Duodenal mucosa (tissue), 2 donors: ENCODE data around the gene MYD88.
A peak's percentile ranks its signal among the peaks of the same experiment; 100 is the strongest.
"Not testable (repeated sequence)": the region's sequence is repeated elsewhere in the genome, so short reads cannot be mapped to it uniquely, and the experiment has no call there.

Experiments used
- H3K27ac ChIP-seq: one replicate; pipeline ENCODE4 v1.7.0; 2013; ENCODE audit warnings: low read depth, low read length
- H3K27me3 ChIP-seq, 2 donors: one replicate each; pipeline ENCODE4 v1.7.0; 2013; ENCODE audit warnings: low read length in 2 of 2, control low read depth in 1 of 2; ENCODE audit not compliant: insufficient read depth in 2 of 2, control insufficient read depth in 1 of 2
- H3K36me3 ChIP-seq, 2 donors: one replicate each; pipeline ENCODE4 v1.7.0; 2013; ENCODE audit warnings: low read length in 2 of 2, control low read depth in 1 of 2; ENCODE audit not compliant: insufficient read depth in 2 of 2, control insufficient read depth in 1 of 2
- H3K4me1 ChIP-seq, 2 donors: one replicate each; pipeline ENCODE4 v1.7.0; 2013; ENCODE audit warnings: low read length in 2 of 2, control low read depth in 1 of 2; ENCODE audit not compliant: insufficient read depth in 2 of 2, control insufficient read depth in 1 of 2
- H3K4me3 ChIP-seq, 2 donors: one replicate each; pipeline ENCODE4 v1.7.0; 2013; ENCODE audit warnings: low read length in 2 of 2, low read depth in 1 of 2
- H3K9ac ChIP-seq, 2 donors: one replicate each; pipeline ENCODE4 v1.7.0; 2013; ENCODE audit warnings: low read length in 2 of 2, low read depth in 1 of 2
- H3K9me3 ChIP-seq, 2 donors: one replicate each; pipeline ENCODE4 v1.7.0; 2013; ENCODE audit warnings: low read length in 2 of 2, control low read depth in 1 of 2; ENCODE audit not compliant: control insufficient read depth in 1 of 2

Gene MYD88

DNA sequence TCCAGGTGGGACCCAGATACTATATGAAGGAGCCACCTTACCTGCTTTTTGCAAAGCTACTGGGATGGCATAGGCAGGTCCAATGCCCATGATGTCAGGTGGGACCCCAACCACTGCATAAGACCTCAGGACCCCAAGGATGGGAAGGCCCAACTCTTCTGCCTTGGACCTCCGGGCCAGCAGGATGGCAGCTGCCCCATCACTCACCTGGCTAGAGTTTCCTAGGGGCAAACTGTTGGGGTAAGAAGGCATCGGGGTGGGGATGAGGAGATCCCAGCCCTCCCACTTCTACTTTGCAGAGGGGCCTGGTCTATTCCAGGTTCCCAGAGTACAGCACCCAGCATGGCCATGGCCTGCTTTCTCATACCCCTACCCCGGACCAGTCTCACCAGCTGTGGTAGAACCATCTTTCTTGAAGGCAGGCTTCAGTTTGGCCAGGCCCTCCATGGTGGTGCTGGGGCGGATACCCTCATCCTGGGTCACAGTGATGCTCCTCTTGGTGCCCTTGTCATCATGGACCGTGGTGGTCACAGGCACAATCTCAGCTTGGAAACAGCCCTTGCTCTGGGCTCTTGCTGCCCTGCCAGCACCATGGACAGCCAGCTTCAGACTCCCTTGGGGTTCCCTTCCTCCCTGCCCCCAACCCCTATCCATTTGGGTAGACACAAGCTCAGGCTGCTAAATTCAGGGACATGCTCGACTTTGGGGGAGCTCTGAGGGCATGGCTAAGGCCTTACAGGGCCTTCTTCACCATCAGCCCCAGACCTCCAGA lies 12.2 kb upstream of the MYD88 start:
- no peaks in the 10 kb centered on the region for H3K9me3 ChIP-seq
- no peaks in the 10 kb centered on the region for H3K27me3 ChIP-seq
- peaks cover 57 to 88% of the 10 kb centered on the region in 2 donors for H3K36me3 ChIP-seq
- no peak overlapping the region for H3K9ac ChIP-seq
- H3K4me3 ChIP-seq: no peak overlapping the region
- H3K4me1 ChIP-seq: peaks cover 16 to 17% of the 10 kb centered on the region in 2 donors
- H3K27ac ChIP-seq: no peak overlapping the region

DNA sequence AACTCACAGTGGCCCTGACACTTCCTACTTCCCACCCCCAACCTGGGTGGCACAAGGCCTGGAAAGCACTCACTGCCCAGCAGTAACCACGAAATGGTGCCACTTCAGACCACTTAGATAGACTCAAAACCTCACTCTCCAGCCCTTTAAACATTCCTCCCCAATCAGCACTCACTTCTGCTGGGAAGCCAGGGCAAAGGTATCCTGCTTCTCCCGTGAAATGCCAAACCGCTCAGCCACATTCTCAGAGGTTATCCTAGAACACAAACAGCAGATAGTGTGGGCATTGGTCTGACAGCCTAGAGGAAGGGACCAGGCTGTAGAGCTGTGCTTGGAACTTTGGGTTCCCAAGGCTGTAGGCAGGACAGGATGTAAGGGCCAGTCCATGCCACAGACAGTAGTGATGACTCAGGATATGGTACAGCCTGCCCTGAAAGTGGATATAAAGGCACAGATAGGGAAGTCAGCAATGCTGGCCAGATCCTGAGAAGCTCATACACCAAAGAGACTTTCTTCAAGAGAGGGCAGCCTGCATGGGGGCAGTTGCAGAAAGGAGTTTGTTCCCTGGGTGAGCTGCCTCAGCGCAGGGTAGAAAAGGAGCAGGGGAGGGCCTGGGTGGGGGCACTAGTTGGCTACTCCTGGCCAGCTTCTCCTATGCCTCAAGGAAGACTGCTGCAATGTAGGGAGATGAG lies 10.7 kb upstream of the MYD88 start:
- Histone ChIP-seq H3K27ac (no peak overlapping the region), H3K9me3 (no peaks in the 10 kb centered on the region), H3K4me3 (no peak overlapping the region), H3K36me3 (peaks cover 54 to 86% of the 10 kb centered on the region in 2 donors), H3K9ac (no peak overlapping the region), H3K27me3 (no peaks in the 10 kb centered on the region), H3K4me1 (peaks cover 27 to 31% of the 10 kb centered on the region in 2 donors)

DNA sequence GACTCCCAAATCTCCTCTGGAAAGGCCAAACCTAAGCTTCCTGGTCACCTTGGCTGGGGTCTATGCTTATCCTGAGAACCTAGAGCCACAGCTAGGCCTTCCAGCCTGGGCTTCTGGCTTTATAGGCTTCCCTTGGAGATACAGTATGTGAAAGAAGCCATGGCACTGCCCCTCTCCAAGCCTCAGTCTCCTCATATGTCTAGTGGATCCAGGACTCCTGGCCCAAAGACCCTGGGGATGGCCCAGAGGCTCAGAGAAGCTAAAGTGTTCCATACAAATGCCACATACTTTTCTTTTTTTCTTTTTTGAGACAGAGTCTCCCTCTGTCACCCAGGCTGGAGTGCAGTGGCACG lies 10.2 kb upstream of the MYD88 start:
- Histone ChIP-seq H3K4me1 (peaks cover 28 to 36% of the 10 kb centered on the region in 2 donors), H3K36me3 (peaks cover 55 to 85% of the 10 kb centered on the region in 2 donors), H3K27ac (no peak overlapping the region), H3K9me3 (no peaks in the 10 kb centered on the region), H3K27me3 (no peaks in the 10 kb centered on the region), H3K4me3 (no peak overlapping the region), H3K9ac (no peak overlapping the region)

DNA sequence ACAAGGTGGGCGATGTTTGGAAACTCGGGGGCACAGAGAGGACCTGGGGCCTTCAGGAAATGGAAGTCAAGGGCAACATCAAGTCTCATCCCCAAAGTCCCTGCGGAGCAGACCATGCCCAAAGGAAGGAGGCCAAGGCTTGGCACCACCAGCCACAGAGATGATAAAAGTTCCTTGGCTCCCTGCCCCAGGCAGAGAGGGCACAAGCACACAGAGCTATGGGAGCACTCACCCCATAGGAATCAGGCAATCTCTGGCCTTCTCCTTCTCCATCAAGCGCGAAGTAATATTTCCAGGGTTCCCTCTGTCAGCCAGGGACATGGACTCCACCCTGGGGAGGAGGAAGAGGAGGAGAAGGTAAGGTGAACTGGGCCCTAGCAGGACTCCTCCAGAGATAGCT lies 9.4 kb upstream of the MYD88 start:
- H3K4me1 ChIP-seq: peaks cover 33 to 42% of the 10 kb centered on the region in 2 donors
- H3K27me3 ChIP-seq: no peaks in the 10 kb centered on the region
- H3K36me3 ChIP-seq: peaks cover 55 to 91% of the 10 kb centered on the region in 2 donors
- H3K9ac ChIP-seq: no peak overlapping the region
- no peak overlapping the region for H3K4me3 ChIP-seq
- no peaks in the 10 kb centered on the region for H3K9me3 ChIP-seq
- no peak overlapping the region for H3K27ac ChIP-seq

DNA sequence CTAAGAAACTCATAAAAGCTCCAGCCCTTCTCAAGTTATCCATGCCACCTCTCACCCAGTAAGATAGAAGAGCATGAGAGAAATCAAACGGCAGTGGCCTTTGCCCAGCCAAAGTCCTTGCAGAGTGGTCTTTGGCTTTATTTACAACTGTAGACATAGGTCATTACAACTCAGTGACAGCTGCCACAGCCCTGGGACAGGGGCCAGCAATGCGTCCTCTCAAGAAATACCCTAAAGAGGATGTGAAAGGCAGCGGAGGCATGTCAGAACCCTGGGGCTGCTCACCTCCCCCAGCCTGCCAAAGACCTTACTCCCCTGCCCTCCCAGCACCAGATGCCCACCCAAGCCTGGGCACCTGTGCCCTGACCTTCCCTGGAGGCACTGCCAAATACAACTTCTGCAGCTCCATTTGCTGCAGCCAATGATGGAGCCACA lies 7.8 kb upstream of the MYD88 start:
- peaks cover 41 to 42% of the 10 kb centered on the region in 2 donors for H3K4me1 ChIP-seq
- no peaks in the 10 kb centered on the region for H3K9me3 ChIP-seq
- H3K27ac ChIP-seq: peak overlapping the region; percentile 6
- H3K36me3 ChIP-seq: peaks cover 52 to 80% of the 10 kb centered on the region in 2 donors
- H3K27me3 ChIP-seq: no peaks in the 10 kb centered on the region
- H3K9ac ChIP-seq: peak overlapping the region; percentile 4 to 9
- no peak overlapping the region for H3K4me3 ChIP-seq

DNA sequence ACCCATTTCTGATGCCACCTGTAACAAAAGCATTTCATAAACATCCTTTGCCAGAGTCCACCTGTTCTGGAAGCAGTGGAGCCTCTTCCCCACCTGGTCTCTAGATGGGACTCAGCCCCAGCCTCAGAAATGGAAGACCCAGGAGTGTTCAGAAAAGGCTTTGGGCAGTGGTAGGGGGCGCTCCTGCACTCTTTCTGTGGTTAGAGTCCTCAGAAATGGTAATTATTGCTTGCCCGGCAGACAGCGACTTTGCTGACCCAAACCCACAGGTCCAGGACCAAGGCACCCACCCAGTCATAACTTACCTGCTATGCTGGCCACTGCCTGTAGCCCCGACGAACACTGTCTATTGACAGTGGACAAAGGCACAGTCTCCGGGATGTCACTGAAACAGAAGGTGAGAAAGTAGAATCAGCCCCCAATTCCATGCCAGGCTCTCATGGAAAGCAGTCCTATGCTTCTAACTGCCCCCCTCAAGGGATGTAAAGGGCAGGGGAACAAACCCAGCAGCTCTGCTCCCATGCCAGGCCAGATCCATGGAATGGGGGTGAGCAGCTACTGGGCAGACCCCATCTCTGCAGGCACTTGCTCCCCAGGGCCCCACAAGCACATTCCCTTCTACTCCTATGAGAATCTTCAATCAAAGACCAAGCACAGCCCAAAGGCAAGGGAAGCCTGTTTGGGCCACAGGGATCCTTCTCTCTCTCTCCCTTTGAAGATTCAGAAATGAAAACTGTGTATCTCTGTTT lies 6.7 kb upstream of the MYD88 start:
- Histone ChIP-seq H3K9me3 (no peaks in the 10 kb centered on the region), H3K27me3 (no peaks in the 10 kb centered on the region), H3K4me1 (peaks cover 41 to 48% of the 10 kb centered on the region in 2 donors), H3K4me3 (no peak overlapping the region), H3K36me3 (peaks cover 42 to 68% of the 10 kb centered on the region in 2 donors), H3K9ac (no peak overlapping the region), H3K27ac (no peak overlapping the region)

DNA sequence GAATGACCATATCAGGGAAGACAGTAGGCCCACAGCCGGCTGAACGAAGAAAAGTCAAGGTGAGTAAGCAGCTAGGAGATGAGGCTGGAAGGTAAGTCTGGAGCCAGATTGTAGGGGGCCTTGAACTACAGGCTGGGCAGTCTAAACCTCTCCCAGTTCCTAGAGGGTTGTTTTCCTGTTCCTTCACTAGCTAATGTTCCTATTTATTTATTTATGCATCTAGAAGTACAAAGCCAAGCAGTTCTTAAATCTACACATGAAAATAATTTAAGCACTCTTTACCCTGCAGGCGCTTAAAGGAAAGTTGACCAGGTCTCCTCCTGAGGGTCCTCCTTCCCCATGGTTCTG lies 5.3 kb upstream of the MYD88 start:
- H3K36me3 ChIP-seq: peaks cover 28 to 54% of the 10 kb centered on the region in 2 donors
- H3K27me3 ChIP-seq: no peaks in the 10 kb centered on the region
- peaks cover 48 to 55% of the 10 kb centered on the region in 2 donors for H3K4me1 ChIP-seq
- H3K9me3 ChIP-seq: no peaks in the 10 kb centered on the region
- H3K27ac ChIP-seq: no peak overlapping the region
- H3K4me3 ChIP-seq: no peak overlapping the region
- peak overlapping the region; percentile 1 to 20 for H3K9ac ChIP-seq

DNA sequence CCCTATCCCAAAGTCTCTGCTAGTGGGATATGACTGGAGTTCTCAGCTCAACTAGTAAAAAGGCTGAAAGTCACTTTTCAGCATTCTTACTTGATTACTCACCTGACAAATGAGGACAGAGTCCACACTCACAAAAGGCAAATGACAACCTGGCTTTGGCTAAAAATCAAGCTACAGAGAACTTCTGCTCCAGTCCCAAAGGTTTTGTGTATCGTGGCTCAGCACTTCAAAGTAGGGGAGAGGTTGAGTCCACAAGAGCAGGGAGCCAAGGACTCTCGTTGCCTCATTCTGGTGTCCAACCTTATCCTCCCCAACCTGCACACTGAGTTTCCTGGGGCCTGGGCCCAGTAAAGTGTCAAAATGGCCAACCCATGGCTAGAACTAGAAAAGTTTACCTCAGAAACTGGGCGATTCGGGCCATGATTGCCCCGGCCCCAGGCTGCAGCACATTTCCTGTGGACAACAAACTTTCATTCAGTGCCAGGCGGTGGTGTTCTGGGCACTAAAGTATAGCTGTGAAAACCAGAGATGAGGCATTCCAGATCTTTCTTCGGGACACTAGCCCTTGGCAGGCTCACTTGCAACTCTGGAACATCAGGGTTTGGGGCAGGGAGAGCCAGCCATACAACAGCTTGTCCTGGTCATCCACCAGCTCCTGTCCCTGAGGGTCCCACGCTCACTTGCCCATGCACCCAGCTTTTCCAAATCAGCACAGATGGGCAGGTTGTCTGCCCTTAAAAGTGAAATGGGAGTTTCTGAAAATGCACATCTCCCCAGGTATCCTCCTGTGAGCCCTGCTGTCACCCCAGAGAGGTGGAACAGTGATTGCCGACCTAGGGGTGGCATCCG lies 4.7 kb upstream of the MYD88 start:
- Histone ChIP-seq H3K9ac (peak overlapping the region; percentile 30 to 48), H3K4me1 (peaks cover 48 to 56% of the 10 kb centered on the region in 2 donors), H3K9me3 (no peaks in the 10 kb centered on the region), H3K4me3 (no peak overlapping the region), H3K27ac (peak overlapping the region; percentile 23), H3K36me3 (peaks cover 25 to 51% of the 10 kb centered on the region in 2 donors), H3K27me3 (no peaks in the 10 kb centered on the region)

DNA sequence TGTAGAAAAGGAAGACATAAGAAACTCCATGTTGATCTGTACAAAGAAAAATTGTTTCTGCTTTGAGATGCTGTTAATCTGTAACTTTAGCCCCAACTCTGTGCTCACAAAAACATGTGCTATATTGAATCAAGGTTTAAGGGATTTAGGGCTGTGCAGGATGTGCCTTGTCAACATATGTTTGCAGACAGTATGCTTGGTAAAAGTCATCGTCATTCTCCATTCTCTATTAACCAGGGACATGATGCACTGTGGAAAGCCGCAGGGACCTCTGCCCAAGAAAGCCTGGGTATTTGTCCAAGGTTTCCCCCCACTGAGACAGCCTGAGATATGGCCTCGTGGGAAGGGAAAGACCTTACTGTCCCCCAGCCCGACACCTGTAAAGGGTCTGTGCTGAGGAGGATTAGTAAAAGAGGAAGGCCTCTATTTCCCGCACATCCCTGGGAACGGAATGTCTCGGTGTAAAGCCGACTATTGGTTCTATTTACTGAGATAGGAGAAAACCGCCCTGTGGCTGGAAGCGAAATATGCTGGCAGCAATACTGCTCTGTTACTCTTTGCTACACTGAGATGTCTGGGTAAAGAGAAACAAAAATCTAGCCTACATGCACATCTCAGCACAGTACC lies 3.8 kb upstream of the MYD88 start:
- not testable (repeated sequence) for H3K27me3 ChIP-seq, H3K27ac ChIP-seq, H3K9me3 ChIP-seq
- H3K9ac ChIP-seq: peak overlapping the region in 1 of 2 donors; percentile 30
- peaks cover 53 to 55% of the 10 kb centered on the region in 2 donors for H3K4me1 ChIP-seq
- peak overlapping the region in 1 of 2 donors; percentile 83 for H3K4me3 ChIP-seq
- peaks cover 19 to 42% of the 10 kb centered on the region in 2 donors for H3K36me3 ChIP-seq
